GM23338 (cell line): ENCODE results near the gene FRAS1. TPM values are rescaled to one million over a fixed set of nuclear protein-coding genes. Genes with fewer than 3 reads are reported as not detected.

Source experiments
- ATAC-seq: fragments of 200-7000 bp; cut with Tn5 transposase; 3 replicates; pipeline ENCODE4 v1.9.1; 2020
- DNase-seq: peaks from one replicate; pipeline ENCODE4 v3.0.0-alpha.2; 2015; ENCODE audit warnings: low spot score
- H2AFZ ChIP-seq: fragments of 200-600 bp; sonication (generic); 2 replicates; pipeline ENCODE4 v1.8.0; 2016; ENCODE audit warnings: antibody characterized with exemption, mild to moderate bottlenecking, moderate library complexity
- H3F3A ChIP-seq: fragments of 200-600 bp; sonication (generic); replicated peaks from 2 replicates; pipeline ENCODE4 v1.8.0; 2017; ENCODE audit warnings: antibody characterized with exemption, mixed run types, low read depth
- H3K27ac ChIP-seq: fragments of 200-600 bp; sonication (generic); 2 replicates; pipeline ENCODE4 v1.6.1; 2016; ENCODE audit warnings: low read depth
- H3K27me3 ChIP-seq: fragments of 200-600 bp; sonication (generic); 2 replicates; pipeline ENCODE4 v1.8.0; 2016; ENCODE audit warnings: mild to moderate bottlenecking, mixed run types, moderate library complexity; ENCODE audit not compliant: insufficient read depth
- H3K36me3 ChIP-seq: fragments of 200-600 bp; sonication (generic); 2 replicates; pipeline ENCODE4 v1.8.0; 2016; ENCODE audit warnings: mild to moderate bottlenecking; ENCODE audit not compliant: insufficient read depth
- H3K4me1 ChIP-seq: fragments of 200-600 bp; sonication (generic); 2 replicates; pipeline ENCODE4 v1.8.0; 2016; ENCODE audit warnings: mild to moderate bottlenecking, moderate library complexity; ENCODE audit not compliant: insufficient read depth
- H3K4me2 ChIP-seq: fragments of 200-600 bp; sonication (generic); 2 replicates; pipeline ENCODE4 v1.7.1; 2017; ENCODE audit warnings: mixed run types
- H3K4me3 ChIP-seq: fragments of 200-600 bp; sonication (generic); 2 replicates; pipeline ENCODE4 v1.6.1; 2016; ENCODE audit warnings: mixed run types
- H3K79me2 ChIP-seq: fragments of 200-600 bp; sonication (generic); replicated peaks from 2 replicates; pipeline ENCODE4 v1.8.0; 2017; ENCODE audit warnings: mild to moderate bottlenecking; ENCODE audit not compliant: insufficient read depth
- H3K9me2 ChIP-seq: fragments of 200-600 bp; sonication (generic); 2 replicates; pipeline ENCODE4 v1.8.0; 2017; ENCODE audit not compliant: insufficient read depth
- H4K20me1 ChIP-seq: fragments of 200-600 bp; sonication (generic); replicated peaks from 2 replicates; pipeline ENCODE4 v1.8.0; 2017; ENCODE audit warnings: mild to moderate bottlenecking; ENCODE audit not compliant: insufficient read depth
- H3K27ac Mint-ChIP-seq: 2 replicates; pipeline ENCODE4 v1.8.0; 2020; ENCODE audit warnings: inconsistent platforms, mild to moderate bottlenecking, moderate library complexity, mixed read lengths
- H3K27me3 Mint-ChIP-seq: 3 replicates; pipeline ENCODE4 v1.8.0; 2022; ENCODE audit warnings: low read depth, mild to moderate bottlenecking, moderate library complexity, mixed read lengths, inconsistent platforms; ENCODE audit not compliant: insufficient read depth, poor library complexity
- H3K36me3 Mint-ChIP-seq: 3 replicates; pipeline ENCODE4 v1.8.0; 2021; ENCODE audit warnings: low read depth, mild to moderate bottlenecking, inconsistent platforms, moderate library complexity, mixed read lengths
- H3K4me1 Mint-ChIP-seq: 3 replicates; pipeline ENCODE4 v1.8.0; 2020; ENCODE audit warnings: mild to moderate bottlenecking, inconsistent platforms, mixed read lengths
- H3K4me3 Mint-ChIP-seq: 3 replicates; pipeline ENCODE4 v1.8.0; 2021; ENCODE audit warnings: moderate library complexity, mild to moderate bottlenecking, inconsistent platforms, mixed read lengths
- H3K9me3 Mint-ChIP-seq: 3 replicates; pipeline ENCODE4 v1.8.0; 2020; ENCODE audit warnings: moderate library complexity, mild to moderate bottlenecking, inconsistent platforms, mixed read lengths
- CTCF ChIP-seq, 2 experiments: fragments of 200-600 bp in 1 of 2; sonication (generic) in 1 of 2; conservative IDR thresholded peaks; 2 replicates each; pipeline versions ENCODE4 v1.5.1 to v1.6.1; 2016 to 2017; ENCODE audit warnings: antibody characterized with exemption in 2 of 2, low read depth in 2 of 2, mild to moderate bottlenecking in 2 of 2, moderate library complexity in 1 of 2
- EZH2 ChIP-seq: fragments of 200-600 bp; sonication (generic); IDR thresholded peaks from one replicate; pipeline ENCODE4 v1.8.0; 2017; ENCODE audit warnings: antibody characterized with exemption, mild to moderate bottlenecking, low read depth; ENCODE audit not compliant: unreplicated experiment
- NANOG ChIP-seq: IDR thresholded peaks from 2 replicates; pipeline ENCODE4 v1.6.1; 2016; ENCODE audit warnings: antibody characterized with exemption, borderline replicate concordance
- POLR2AphosphoS5 ChIP-seq: IDR thresholded peaks from 2 replicates; pipeline ENCODE4 v1.6.1; 2016; ENCODE audit warnings: antibody characterized with exemption, low read depth
- REST ChIP-seq: IDR thresholded peaks from one replicate; pipeline ENCODE4 v1.6.1; 2018; ENCODE audit warnings: antibody characterized with exemption; ENCODE audit not compliant: unreplicated experiment
- ZNF331 ChIP-seq: fragments of 250-450 bp; sonication (Bioruptor Pico); IDR thresholded peaks from 2 replicates; pipeline ENCODE4 v1.5.0; 2020; ENCODE audit warnings: low read depth, mild to moderate bottlenecking, moderate library complexity
- ZNF462 ChIP-seq: fragments of 250-450 bp; sonication (Bioruptor Pico); IDR thresholded peaks from 2 replicates; pipeline ENCODE4 v1.5.0; 2020; ENCODE audit warnings: mild to moderate bottlenecking, moderate library complexity
- polyA plus RNA-seq: library from polyadenylated mRNA; unstranded; fragments of >200 nt; fragmentation: Nextera tagmentation; extraction: Ambion mirVana; gene quantifications from 2 replicates; pipeline ENCODE4 v1.2.1, GENCODE V29; 2016
- total RNA-seq: library from RNA; depleted of rRNA; stranded (reverse); fragments of >200 nt; shearing (Covaris generic); gene quantifications from 2 replicates; pipeline ENCODE4 v1.2.3, GENCODE V29; 2014

FRAS1 gene
- total and polyA plus RNA-seq, 2 experiments from 2014 or later: 12.4 to 108 TPM

GRCh38 chr4:78024576-78025091, 32.5 kb upstream of the FRAS1 start:
- Histone ChIP-seq H3K4me2 (no peak overlapping the region), H3K27ac (no peak overlapping the region), H3K9me2 (no peaks in the 10 kb centered on the region), H3K36me3 (no peaks in the 10 kb centered on the region), H3K79me2 (no peaks in the 10 kb centered on the region), H3F3A (no peaks in the 10 kb centered on the region), H2AFZ (no peak overlapping the region), H3K4me3 (no peak overlapping the region), H3K4me1 (no peaks in the 10 kb centered on the region), H4K20me1 (no peaks in the 10 kb centered on the region), H3K27me3 (no peaks in the 10 kb centered on the region)
- peaks cover 1% of the 10 kb centered on the region for H3K27me3 Mint-ChIP-seq
- H3K4me3 Mint-ChIP-seq: no peak overlapping the region
- DNase-seq (no peak), ATAC-seq (no peak)
- TF ChIP-seq EZH2 (no peak), POLR2AphosphoS5 (no peak), CTCF (conservative IDR thresholded peaks at IDR 0.05; ENCODE audit: low read depth in 2 of 2) (no peak), REST (no peak), ZNF462 (CRISPR knock-in tag) (no peak), ZNF331 (no peak), NANOG (no peak)
- no peaks in the 10 kb centered on the region for H3K36me3 Mint-ChIP-seq
- H3K9me3 Mint-ChIP-seq: no peaks in the 10 kb centered on the region
- H3K27ac Mint-ChIP-seq: no peak overlapping the region
- H3K4me1 Mint-ChIP-seq: no peaks in the 10 kb centered on the region
